GM12874 (cell line): ENCODE results near the gene ANKRD34A.

Experiments used
- TF ChIP-seq, protein P1 (sequence below): IDR thresholded peaks from 2 replicates; pipeline ENCODE4 v1.5.1; 2011; ENCODE audit warnings: low read depth, mild to moderate bottlenecking, control low read depth, low read length, moderate library complexity; ENCODE audit not compliant: insufficient read depth

ANKRD34A gene

DNA sequence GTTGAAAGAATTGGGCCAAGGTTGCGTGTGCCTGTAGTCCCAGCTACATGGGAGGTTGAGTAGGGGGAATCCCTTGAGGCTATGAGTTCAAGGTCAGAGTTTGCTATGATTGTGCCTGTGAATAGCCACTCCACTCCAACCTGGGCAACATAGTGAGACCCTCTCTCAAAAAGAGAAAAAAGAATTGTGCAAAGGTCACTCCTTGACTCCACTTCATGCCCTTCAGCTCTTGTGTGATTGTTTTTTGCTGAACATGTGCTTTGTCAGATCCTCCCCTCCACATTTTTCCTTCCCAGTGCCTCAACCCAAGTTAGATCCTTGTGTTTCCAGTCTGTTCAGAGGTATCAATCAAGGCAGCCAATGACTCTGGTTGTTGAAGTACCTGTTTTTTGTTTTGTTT, 23.6 kb upstream of the ANKRD34A start:
- TF ChIP-seq, protein P1, sequence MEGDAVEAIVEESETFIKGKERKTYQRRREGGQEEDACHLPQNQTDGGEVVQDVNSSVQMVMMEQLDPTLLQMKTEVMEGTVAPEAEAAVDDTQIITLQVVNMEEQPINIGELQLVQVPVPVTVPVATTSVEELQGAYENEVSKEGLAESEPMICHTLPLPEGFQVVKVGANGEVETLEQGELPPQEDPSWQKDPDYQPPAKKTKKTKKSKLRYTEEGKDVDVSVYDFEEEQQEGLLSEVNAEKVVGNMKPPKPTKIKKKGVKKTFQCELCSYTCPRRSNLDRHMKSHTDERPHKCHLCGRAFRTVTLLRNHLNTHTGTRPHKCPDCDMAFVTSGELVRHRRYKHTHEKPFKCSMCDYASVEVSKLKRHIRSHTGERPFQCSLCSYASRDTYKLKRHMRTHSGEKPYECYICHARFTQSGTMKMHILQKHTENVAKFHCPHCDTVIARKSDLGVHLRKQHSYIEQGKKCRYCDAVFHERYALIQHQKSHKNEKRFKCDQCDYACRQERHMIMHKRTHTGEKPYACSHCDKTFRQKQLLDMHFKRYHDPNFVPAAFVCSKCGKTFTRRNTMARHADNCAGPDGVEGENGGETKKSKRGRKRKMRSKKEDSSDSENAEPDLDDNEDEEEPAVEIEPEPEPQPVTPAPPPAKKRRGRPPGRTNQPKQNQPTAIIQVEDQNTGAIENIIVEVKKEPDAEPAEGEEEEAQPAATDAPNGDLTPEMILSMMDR = no peak

DNA sequence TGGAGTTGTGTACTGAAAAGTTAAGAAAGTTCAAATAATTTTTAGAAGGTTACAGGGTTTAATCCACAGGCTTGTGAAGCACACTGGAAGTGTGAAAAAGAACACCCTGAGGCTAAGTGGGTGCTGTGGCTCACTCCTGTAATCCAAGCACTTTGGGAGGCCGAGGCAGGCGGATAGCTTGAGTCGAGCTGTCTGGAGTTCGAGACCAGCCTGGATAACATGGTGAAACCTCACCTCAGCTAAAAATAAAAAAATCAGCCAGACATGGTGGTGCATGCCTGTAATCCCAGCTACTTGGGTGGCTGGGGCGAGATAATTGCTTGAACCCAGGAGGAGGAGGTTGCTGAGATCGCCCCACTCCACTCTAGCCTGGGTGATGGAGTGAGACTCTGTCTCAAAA, 22.2 kb upstream of the ANKRD34A start:
- TF ChIP-seq, protein P1 = no peak

DNA sequence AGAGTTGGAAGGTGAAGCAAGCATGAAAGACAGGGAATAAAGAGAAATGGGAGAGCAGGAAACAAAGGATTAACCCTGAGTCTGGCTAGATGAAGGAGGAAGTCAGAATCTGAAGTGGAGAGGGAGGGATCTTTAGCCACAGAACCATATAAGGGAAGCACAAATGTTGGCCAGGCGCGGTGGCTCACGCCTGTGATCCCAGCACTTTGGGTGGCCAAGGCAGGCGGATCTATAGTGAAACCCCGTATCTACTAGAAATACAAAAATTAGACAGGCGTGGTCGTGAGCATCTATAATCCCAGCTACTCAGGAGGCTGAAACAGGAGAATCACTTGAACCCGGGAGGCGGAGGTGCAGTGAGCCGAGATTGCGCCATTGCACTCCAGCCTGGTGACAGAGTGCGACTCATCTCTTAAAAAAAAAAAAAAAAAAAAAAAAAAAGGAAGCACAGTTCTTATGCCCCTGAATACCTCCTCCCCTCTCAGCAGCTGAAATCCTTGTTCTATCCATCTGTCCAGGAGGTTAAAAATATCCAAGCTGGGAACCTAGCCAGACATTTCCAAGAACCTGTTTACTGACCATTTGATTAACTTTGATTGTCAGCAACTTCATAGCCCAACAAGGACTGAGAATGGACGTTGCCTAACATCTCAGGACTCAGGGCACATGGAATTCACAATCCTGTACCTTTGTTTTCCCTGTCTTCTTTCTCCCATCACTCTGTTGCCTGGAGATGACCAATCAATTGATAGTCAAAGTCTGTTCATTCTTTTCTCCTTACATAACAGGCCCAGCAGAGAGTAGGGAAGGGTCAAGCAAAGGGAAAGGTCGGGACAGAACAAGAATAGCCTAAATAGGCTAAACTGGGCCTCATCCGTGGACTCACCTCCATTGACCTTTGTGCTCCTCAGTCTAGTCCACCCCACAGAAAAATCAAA, 21.4 kb upstream of the ANKRD34A start:
- TF ChIP-seq, protein P1 = no peak

DNA sequence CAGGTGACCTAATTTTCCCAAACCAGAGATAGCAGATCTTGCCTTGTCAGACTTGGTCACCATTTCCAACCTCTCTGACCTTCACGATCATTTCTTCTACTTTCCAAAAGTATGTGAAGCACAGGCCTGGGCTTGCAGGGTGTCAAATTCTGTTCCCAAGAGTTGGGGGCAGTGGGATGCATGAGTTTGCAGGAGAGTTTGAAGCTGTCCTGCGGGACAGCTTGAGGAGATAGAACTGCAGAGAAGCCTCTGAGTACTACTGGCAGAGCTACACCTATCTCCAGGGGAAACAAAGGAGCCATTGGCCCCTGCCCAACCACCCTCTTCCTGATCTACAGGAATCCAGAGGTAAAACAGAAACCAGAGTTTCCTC, 20.7 kb upstream of the ANKRD34A start:
- TF ChIP-seq, protein P1 = no peak

DNA sequence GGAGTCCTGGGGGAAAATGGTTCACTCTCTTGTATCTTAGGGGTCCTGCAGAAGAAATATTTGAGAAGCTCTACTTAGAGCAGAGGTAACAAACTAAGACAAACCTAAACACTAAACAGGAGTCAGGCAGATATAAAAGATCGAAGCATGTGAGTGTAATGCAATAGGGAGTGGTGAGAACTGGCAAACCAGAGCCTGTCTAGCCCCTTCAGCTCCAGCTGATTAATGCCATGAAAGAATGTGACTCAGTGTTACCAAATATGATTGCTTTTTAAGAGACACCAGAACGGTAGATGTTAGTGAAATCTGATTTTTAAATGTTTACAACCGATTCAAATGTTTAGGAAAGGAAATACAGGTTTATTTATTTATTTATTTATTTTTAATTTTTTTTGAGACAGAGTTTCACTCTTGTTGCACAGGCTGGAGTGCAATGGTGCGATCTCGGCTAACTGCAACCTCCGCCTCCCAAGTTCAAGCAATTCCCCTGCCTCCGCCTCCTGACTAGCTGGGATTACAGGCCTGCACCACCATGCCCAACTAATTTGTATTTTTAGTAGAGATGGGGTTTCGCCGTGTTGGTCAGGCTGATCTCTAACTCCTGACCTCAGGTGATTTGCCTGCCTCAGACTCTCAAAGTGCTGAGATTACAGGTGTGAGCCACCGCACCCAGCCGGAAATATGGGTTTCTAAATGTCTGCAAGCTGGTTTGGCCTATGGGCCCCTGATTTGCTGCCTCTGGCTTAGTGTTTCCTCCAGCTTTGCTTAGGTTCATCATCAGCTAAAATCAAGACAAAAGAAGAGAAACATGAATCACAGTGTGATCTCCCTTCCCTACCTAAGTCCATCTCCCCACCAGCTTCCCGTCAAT, 19.8 kb upstream of the ANKRD34A start:
- TF ChIP-seq, protein P1 = no peak

DNA sequence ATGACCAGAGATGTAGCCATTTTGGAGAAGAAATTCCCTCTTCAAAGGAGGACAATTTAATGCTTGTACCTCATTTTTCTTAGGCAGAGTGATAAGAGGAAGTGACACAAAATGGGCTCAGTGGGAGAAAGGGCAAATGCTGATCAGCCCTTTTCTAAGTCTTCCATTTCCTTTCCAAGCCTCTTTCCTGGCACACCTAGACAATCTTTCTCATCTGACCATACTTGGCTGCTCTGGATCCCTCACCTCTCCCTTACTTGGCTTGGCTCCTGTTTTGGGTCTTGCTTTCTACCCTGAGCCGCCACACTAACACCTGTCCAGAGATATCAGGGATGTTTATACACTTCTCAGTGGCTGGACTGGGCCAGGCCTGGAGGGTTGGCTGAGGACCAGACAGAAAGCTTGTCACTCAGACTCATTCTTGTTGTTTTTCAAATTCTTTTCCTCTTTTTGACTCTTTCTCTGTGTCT, 18.9 kb upstream of the ANKRD34A start:
- TF ChIP-seq, protein P1 = no peak
